ENCODE results near the gene ANTXR1. TPM values are rescaled to one million over a fixed set of nuclear protein-coding genes. Genes with fewer than 3 reads are reported as not detected.

ANTXR1 gene
- polyA plus RNA-seq, 1 of the 3 experiments (the other 2 are of a cell fraction), result 114 TPM

DNA sequence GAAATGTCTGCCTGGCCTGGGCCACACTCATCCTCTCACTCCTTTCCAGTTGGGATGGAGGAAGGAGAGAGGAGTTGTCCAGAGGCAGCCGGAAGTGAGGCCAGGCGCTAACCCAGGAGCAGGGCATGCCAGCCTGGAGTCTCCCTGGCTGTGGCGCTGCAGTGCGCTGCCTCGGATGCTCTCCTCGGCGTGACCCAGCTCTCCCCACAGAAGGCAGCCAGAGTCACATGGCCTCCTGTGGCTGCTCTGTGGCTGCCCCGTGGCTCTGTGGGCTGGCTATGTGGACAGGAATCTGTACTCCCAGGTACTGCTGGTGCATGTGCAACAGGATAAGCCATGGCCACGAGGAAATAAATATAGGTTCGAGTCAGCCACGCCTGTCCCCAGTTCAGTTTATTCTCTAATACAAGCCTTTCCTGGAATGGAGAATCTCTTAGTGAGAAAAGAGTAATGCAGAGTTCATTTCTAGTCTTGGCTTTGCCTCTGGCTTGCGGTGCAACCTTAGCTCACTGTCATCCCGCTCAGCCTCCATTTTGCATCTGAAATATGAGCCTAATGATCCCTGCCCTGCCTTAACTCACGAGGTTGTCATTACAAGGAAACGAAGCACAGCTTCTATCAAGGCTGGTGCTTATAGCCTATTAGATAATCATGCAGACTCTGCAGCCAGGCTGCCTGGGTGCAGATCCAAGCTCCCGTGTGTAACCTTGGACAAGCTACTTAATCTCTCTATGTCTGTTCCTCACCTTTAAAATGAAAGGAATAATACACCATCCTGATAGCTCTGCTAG lies 106.3 kb downstream of the ANTXR1 start:
- Histone ChIP-seq H3K27me3 (ENCODE audit: insufficient read depth) (no peaks in the 10 kb centered on the region), H3F3A (replicated peaks; ENCODE audit: insufficient read depth) (peaks cover 11% of the 10 kb centered on the region), H3K4me3 (ENCODE audit: low read depth in 2 of 2, low read length in 1 of 2) (no peak overlapping the region), H3K36me3 (replicated peaks in 1 of 2; ENCODE audit: control insufficient read depth in 1 of 2, insufficient read depth in 2 of 2, low read length in 1 of 2) (peaks cover 32 to 41% of the 10 kb centered on the region in 2 experiments), H2AFZ (ENCODE audit: low read depth) (no peak overlapping the region), H3K27ac (ENCODE audit: low read depth in 2 of 2, low read length in 1 of 2) (peak overlapping the region; percentile 43 to 58; a peak in 3 of 4 replicates), H3K9ac (no peak overlapping the region), H4K20me1 (ENCODE audit: insufficient read depth) (no peaks in the 10 kb centered on the region), H3K9me3 (no peaks in the 10 kb centered on the region), H3K4me1 (ENCODE audit: control insufficient read depth in 1 of 2, insufficient read depth in 2 of 2, low read depth in 1 of 2, low read length in 1 of 2) (peaks cover 5 to 12% of the 10 kb centered on the region in 2 experiments; a peak in 2 of 4 replicates), H3K4me2 (no peak overlapping the region), H3K9me2 (no peaks in the 10 kb centered on the region), H3K79me2 (ENCODE audit: insufficient read depth) (no peaks in the 10 kb centered on the region)
- WGBS (ENCODE audit: low lambda C conversion rate), result 90% methylated on average over 10 of the region's 16 CpGs
- ChIA-PET POLR2A (no interaction called here), CTCF (interaction anchor here (0.6 kb wide), 1 partner anchor 28 kb away, joined by 3 read pairs; no protein-coding TSS in a partner anchor)
- DNase-seq, result no peak
- TF ChIP-seq GATA2 (CRISPR knock-in tag; IDR thresholded peaks at IDR 0.05), result no peak
- TF ChIP-seq TCF12 (IDR thresholded peaks at IDR 0.05), result no peak
- no peak for TF ChIP-seq MAX (IDR thresholded peaks at IDR 0.05; ENCODE audit: low read depth)
- TF ChIP-seq SIN3A (IDR thresholded peaks at IDR 0.05; ENCODE audit: borderline replicate concordance, low read depth, low read length), result no peak
- TF ChIP-seq, protein P1, sequence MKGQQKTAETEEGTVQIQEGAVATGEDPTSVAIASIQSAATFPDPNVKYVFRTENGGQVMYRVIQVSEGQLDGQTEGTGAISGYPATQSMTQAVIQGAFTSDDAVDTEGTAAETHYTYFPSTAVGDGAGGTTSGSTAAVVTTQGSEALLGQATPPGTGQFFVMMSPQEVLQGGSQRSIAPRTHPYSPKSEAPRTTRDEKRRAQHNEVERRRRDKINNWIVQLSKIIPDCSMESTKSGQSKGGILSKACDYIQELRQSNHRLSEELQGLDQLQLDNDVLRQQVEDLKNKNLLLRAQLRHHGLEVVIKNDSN (IDR thresholded peaks at IDR 0.05; ENCODE audit: borderline replicate concordance, low read depth), result no peak
- no peak for TF ChIP-seq NRF1 (IDR thresholded peaks at IDR 0.05; ENCODE audit: low read depth, low read length)
- TF ChIP-seq FOXM1 (IDR thresholded peaks at IDR 0.05; ENCODE audit: low read depth), result no peak
- no peak for TF ChIP-seq USF2 (IDR thresholded peaks at IDR 0.05; ENCODE audit: borderline replicate concordance, low read depth, low read length)
- TF ChIP-seq YY1 (IDR thresholded peaks at IDR 0.05; ENCODE audit: low read depth), result no peak
- no peak for TF ChIP-seq POLR2AphosphoS5 (IDR thresholded peaks at IDR 0.05; ENCODE audit: low read depth, low read length)
- TF ChIP-seq JUND (IDR thresholded peaks at IDR 0.05), result no peak
- TF ChIP-seq, protein P2, sequence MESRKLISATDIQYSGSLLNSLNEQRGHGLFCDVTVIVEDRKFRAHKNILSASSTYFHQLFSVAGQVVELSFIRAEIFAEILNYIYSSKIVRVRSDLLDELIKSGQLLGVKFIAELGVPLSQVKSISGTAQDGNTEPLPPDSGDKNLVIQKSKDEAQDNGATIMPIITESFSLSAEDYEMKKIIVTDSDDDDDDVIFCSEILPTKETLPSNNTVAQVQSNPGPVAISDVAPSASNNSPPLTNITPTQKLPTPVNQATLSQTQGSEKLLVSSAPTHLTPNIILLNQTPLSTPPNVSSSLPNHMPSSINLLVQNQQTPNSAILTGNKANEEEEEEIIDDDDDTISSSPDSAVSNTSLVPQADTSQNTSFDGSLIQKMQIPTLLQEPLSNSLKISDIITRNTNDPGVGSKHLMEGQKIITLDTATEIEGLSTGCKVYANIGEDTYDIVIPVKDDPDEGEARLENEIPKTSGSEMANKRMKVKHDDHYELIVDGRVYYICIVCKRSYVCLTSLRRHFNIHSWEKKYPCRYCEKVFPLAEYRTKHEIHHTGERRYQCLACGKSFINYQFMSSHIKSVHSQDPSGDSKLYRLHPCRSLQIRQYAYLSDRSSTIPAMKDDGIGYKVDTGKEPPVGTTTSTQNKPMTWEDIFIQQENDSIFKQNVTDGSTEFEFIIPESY (IDR thresholded peaks at IDR 0.05; ENCODE audit: borderline replicate concordance, low read depth), result no peak
- TF ChIP-seq, protein P3, sequence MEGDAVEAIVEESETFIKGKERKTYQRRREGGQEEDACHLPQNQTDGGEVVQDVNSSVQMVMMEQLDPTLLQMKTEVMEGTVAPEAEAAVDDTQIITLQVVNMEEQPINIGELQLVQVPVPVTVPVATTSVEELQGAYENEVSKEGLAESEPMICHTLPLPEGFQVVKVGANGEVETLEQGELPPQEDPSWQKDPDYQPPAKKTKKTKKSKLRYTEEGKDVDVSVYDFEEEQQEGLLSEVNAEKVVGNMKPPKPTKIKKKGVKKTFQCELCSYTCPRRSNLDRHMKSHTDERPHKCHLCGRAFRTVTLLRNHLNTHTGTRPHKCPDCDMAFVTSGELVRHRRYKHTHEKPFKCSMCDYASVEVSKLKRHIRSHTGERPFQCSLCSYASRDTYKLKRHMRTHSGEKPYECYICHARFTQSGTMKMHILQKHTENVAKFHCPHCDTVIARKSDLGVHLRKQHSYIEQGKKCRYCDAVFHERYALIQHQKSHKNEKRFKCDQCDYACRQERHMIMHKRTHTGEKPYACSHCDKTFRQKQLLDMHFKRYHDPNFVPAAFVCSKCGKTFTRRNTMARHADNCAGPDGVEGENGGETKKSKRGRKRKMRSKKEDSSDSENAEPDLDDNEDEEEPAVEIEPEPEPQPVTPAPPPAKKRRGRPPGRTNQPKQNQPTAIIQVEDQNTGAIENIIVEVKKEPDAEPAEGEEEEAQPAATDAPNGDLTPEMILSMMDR (IDR thresholded peaks at IDR 0.05), result no peak

Measured in SK-N-SH (cell line).